Kidney capillary endothelial cell (primary cell): ENCODE measurements around the gene PIAS2.
A peak's percentile ranks its signal among the peaks of the same experiment; 100 is the strongest.
"Not testable (repeated sequence)": the region's sequence is repeated elsewhere in the genome, so short reads cannot be mapped to it uniquely, and the experiment has no call there.

Experiments used
- DNase-seq: peaks from one replicate; pipeline ENCODE4 v3.0.0-alpha.2; 2018; ENCODE audit warnings: low spot score

Gene PIAS2

GRCh38 chr18:46917108-46917802 is at the start of gene PIAS2, which contains the start of gene KATNAL2:
TSS of gene PIAS2 (minus strand) at chr18:46917507. CDS start at chr18:46917345, 162 bp downstream.
TSS of gene KATNAL2 (plus strand) at chr18:46917602. CDS start at chr18:46946873, 29,271 bp downstream.
- peak; percentile 66 for DNase-seq

DNA sequence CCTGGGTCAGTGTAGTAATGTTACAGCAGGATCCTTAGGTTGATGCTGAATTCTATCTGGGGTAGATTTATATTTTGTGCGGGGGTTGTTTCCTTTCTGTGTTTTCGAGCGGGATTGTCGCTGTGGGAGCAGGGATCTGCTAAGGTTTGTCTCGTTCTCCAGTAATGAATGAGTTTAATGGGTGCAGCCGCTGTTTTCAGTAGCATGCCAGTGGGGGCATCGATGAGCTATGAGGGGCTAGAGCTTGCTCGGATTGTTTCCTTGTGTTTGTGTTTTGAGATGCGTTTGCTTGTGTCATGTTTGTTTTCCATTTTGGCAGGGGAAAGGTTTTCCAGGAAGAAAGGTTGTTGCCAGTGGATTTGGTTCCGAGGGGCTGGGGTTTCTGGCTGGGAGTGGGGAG is 49.0 kb upstream of the PIAS2 start:
- DNase-seq, result not testable (repeated sequence)

DNA sequence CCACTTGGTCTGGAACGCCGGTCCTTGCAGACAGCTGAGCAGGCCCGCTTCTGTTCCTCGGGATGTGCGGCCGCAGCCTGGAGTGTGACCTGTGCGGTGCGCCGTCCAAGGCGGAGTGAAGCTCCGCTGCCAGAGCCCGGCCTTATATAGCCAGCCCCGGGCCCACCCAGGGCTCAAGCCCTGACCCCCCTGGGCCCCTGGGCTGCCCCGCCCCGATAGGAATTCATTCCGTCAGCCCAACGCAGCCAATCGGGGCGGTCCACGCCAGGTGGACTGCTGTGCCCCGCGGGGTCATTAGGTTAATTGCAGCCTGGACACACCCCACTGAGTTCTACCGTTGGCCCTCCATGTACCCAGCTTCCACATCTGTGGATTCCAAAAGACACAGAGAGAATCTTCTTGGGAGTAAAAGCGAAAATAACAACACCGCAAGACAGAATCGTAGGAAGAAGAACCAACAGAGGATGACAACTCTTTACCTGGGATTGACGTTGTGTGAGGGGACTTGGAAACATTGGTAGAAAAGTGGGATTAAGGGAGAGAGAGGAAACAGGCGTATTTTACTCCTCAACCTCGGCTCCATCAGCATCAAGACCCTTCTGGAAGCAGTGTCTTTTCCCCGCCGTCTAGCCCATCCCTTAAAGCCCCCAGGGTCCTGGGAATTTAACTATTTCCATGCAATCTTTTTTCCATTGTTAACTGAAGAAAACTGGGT is 47.4 kb upstream of the PIAS2 start:
- DNase-seq, result not testable (repeated sequence)

DNA sequence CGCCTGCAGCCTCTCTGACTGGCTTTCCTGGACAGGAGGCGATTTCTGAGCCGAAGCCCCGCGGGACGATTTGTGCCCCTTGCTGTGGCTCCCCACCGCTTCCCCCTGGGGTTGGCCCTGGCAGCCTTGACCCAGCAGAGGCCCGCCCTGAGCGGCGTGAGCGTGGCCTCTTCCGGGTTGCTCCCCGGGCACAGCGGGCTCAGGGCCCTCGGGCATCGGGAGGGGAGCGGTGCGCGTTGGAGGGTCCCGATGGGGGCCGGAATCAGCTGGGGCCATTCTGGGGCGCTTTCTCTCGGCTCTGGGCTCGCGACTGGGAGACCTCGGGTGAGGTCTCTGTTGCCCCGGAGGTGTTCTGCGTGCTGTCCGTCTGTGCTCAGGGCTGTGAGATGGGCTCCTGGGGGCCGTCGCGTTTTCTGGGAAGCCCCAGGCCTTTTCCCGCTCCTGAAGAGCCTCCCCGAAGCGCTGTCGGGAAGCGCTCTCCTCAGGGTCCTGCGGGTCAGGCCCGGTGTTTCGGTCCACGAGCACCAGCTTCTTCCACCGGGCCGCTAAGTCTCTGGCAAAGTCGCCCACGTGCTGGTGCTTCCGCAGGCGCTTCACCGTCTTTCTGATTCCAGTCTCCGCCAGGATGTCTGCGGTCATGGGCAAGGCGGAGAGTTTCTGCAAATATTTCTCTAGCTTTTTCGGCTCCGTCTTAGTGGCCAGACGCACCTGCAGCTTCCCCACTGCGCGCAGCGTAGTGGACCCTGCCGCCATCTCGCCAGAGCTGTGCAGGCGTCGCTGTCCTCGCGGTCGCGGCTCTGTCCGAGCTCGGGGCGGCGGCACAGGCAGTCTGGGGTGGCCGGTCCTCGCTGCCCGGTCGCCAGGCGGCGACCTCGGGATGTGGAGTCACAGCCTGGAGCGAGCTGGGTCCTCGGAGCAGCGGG is 46.6 kb upstream of the PIAS2 start:
- DNase-seq, result not testable (repeated sequence)

DNA sequence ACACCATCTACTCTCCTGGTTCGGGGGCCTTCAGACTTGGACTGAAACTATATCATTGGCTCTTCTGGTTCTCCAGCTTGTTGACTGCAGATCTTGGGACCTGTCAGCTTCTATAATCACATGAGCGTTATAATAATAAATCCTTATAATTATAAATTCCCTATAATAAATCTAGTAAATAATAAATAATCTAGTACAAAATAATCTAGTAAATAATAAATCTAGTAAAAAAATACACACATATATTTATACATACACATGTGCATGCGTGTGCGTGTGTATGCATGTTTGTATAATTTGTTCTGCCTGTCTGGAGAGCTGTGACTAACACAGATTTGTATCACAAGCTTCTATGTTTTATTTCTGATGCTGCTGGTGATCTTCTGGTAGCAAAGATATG is 40.9 kb upstream of the PIAS2 start:
- DNase-seq, result no peak

DNA sequence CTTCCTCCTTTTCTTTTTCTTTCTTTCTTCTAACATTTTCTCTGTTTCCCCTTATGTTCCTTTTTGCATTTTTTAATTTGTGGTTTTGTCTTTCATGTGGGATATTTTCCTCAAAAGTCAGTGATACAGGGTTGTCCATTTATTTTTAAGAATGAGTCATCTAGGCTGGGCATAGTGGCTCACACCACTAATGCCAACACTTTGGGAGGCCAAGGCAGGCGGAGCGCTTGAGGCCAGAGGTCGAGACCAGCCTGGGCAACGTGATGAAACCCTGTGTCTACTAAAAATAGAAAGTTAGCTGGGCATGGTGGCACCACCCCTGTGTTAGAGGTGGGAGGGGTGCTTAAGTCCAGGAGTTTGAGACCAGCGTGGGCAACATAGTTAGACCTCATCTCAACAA is 35.9 kb upstream of the PIAS2 start:
- no peak for DNase-seq

DNA sequence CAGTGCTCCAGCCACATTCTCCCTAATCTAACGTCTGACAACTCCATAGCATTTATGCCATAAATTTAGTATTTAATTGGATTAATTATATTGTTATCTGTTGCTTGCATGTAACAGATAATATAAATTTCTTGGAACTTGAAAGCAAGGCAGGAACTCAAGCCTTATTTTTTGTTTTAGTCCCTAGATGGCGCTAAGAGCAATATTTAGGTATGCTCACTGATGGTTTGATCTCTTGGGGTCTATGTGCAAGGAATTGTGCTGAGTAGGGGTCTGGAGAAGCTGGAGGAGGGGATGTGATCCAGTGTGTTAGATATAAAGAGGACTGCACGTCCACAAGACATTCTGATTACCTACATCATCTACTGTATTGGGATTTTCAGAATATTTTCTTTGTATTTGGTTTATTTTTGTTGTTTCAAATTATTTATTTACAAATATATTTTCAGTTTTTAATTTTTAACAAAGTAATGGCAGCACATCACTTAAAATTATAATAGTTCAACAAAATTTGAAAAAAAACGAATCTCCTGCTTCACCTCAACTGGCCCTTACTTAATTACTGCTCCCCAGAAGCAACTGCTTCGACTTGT is 32.9 kb upstream of the PIAS2 start:
- DNase-seq, result no peak

DNA sequence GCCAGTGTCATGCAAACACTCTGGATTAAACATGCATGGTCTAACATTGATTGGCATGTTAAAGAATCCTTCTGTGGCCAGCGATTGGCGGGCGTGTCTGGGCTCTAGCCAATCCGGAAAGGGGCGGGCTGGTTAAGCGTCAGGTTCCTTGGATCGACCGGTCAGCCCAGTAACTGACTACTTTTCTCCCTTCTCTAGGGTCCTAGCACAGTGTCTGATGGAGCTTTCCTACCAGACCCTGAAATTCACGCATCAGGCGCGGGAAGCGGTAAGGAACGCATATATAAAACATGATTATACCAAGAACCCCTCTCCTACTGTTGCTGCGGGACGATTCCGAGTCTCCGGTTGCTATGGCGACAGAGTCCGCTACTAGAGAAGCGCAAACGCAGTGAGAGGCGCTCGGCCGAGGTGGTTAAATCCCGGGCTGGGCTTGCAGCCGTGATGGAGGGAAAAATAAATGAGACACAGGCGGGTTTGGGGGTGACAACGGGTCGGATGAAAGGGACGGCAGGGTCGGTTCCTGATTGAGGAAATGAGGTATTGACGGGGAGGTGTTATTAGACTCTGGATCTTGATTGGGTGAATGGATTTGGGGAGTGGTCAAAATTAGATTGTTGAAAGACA is 29.5 kb upstream of the PIAS2 start:
- DNase-seq, result peak; percentile 87

GRCh38 chr18:46942646-46943045 is 25.3 kb upstream of the PIAS2 start:
- DNase-seq, result no peak

DNA sequence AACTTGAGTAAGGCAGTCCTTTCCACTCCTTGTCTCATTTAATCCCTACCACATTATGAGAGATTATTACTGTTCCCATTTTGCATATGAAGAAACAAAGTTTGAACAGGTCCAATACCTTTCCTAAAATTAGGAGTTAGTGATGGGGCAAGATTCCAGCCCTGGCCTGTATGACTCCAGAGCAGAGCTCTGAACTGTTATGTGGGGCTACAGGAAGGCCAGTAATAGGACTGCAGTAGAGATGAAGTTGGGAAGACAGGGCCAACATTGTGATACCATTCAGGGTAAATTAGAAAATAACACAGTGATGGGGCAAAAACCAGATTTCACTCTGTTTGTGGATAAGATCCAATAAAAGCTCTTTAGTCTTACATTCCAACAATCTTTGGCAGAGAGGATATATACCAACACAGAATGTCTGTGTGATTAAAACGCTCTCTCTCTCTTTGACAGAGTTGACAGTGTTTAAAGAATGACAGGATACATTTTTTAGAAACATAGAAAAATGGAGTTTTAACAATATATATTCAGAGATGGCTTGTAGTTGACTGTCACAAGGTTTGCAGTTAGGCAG is 22.8 kb upstream of the PIAS2 start:
- no peak for DNase-seq

DNA sequence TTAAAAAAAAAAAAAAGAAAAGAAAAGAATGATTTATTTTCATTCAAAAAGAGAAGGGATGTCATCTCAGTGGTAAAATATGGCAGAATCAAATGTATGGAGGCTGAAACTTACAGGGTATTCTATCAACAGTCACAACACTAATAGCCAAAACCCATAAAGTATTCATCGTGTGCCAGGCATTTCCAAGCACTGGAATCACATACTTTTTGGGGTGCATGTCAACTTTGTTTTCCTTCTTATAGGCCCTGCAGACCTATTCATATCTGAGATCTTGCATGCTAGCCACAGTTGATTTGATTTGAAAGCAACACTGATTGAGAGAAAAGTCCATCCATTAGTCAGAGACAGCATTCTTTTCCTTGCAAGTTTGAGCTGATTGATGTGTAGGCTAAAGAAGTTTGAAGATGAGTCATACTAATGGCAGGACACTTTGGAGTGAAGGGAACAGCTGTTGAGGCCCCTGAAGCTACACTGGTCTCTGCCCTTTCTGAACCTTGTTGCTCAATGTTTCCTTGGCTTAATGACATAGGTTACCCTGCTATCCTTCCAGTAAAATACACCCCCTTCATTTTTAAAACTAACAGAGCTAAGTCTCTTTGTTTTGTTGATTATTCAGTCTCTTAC is 22.1 kb upstream of the PIAS2 start:
- DNase-seq, result peak; percentile 63

DNA sequence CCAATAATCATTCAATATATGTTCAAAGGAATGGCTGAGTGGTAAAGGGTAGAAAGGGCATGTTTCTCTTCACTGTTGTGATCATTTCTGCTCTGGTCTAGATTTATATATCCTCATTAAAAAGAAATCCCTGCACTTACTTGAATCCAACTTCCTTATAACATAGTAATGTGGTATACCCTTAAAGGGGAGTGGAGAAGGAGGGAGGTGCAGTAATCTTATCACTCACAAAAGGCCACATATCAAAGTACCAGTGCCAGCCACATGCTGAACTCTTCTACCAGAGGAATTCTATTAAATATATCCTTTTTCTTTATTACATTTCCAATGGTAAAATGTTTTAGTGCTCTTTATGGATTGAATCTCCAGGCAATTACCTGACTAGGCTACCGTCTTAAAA is 3.3 kb upstream of the PIAS2 start:
- no peak for DNase-seq

DNA sequence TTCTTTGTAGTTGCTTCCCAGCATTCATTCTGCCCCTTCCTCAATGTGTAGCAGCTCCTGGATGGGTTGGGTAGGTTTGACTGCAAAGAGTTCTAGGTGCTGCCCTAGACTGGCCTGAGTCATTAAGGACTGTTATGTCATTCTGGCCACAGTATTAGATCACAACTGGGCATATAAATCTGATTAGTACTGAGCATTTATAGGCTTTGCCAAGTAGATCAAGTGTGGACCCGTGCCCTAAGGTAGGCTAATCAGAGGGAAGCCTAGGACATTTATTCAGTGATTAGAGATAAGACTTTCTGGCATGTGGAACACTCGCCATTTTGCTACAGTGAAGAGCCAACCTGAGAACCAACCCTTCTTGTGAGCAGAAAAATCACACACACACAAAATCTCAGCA is 2.8 kb upstream of the PIAS2 start:
- no peak for DNase-seq

DNA sequence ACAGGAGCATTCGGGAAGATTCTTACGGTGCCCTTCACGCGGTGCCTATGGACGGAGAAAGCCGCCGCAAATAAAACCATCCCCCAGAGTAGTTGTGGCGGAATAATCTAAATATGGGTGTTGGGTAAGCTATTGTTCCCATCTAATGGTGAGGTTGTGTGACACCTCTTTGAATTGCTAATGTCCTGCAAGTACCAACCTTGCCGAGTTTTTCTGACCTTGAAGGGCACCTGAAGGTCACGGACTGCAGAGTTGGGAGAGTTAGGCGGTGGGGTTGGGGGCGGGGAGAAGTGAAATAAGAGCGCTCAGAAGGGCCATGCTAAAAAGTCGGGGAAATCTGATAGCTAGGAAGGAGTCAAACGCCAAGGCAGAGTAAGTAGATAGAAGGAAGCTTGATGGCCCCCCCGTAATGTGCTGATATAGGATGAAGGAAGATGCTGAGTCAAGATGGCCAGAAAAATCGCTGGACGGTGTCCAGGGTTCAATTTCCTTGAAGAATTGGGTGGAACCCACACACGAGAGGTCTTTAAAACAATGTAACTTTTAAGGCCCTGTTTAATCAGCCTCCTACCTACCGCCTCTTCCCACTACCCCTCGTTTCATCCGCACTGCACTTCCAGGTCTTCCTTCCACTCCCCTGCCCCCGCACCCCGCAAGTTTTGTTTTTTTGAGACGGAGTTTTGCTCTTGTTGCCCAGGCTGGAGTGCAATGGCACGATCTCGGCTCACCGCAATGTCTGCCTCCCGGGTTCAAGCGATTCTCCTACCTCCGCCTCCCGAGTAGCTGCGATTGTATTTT is 695 bp upstream of the PIAS2 start:
- peak; percentile 36 for DNase-seq

DNA sequence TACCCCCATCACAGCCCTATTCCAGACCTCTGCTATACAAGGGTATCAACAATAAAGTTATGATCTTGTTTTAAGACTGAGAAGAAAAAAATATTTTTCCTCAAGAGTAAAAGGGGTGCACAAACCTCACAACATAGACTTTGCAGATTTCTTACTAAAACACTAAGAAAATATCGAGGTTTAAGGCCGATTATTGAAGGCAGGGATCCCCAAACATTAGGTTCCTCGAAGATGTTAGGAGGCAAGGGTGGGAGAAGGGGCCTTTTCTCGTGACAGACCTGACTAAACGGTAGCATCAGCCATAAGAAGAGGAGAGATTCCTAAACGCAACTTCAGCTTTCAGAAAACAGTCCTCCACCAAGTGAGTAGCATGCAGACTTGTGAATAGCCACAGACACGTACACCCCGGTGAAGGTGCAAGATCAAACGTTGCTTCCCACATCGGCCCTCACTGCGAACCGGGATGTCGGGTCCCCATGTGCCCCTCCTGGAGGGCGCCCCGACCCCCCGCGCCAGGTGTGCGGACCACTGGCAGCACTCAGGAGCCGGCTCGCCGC is 678 bp downstream of the PIAS2 start:
- peak; percentile 34 for DNase-seq

- DNase-seq, result no peak
These were observed 1.3 kb downstream of the PIAS2 start for GRCh38 chr18:46915800-46916550.

DNA sequence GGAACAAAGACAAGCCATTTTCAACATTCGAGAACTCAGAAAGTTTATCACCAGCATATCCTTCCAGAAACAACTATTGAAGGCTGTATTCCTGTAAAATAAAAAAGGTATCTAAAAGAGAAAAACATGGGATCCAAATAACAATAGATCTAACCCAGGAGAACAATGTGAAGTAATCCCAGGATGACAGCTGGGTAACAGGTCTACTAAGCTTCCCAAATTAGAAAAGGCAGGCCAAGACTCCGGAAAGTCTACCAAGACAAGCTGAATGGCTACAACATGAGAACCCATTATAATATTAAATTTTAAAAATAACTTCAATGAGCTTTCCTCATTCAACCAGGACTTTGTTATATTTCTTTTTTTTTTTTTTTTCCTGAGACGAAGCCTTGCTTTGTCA is 6.5 kb downstream of the PIAS2 start:
- no peak for DNase-seq

DNA sequence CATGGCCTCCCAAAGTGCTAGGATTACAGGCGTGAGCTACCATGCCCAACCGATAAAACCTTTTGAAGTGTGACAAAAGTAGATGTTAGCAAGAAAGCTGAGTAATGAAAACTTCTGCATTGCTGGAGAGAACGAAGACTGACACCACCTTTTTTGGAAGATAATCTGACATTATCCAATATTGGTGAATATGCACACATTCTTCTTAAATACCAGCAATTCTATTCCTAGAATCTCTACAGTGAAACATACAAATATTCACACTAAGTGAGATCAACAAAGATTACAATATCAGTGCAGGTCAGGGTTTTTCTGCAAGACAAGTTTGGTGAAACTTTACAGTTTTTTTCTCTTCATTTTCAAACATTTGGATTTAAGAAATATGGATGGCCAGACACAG is 7.8 kb downstream of the PIAS2 start:
- no peak for DNase-seq

DNA sequence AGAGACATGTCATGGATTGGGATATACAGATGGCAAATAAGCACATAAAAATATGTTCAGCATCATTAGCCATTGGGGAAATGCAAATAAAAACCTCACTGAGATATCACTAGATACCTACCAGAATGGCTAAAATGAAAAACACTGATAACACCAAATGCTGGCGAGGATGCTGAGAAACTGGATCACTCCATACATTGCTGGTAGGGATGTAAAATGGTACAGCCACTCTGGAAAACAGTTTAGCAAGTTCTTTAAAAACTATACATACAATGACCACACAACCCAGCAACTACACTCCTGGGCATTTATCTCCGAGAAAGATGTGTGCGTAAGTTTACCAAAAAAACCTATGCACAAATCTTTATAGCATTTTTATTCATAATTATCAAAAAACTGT is 13.9 kb downstream of the PIAS2 start:
- DNase-seq, result no peak
